HG03095 (cell line): ENCODE results near the gene CDX2.
"Not testable (repeated sequence)": the region's sequence is repeated elsewhere in the genome, so short reads cannot be mapped to it uniquely, and the experiment has no call there.

ENCODE experiments used
- ATAC-seq: cut with Tn5 transposase; IDR thresholded peaks from one replicate; pipeline ENCODE4 v1.9.1; 2021; ENCODE audit warnings: moderate library complexity; ENCODE audit not compliant: unreplicated experiment

Gene CDX2

DNA sequence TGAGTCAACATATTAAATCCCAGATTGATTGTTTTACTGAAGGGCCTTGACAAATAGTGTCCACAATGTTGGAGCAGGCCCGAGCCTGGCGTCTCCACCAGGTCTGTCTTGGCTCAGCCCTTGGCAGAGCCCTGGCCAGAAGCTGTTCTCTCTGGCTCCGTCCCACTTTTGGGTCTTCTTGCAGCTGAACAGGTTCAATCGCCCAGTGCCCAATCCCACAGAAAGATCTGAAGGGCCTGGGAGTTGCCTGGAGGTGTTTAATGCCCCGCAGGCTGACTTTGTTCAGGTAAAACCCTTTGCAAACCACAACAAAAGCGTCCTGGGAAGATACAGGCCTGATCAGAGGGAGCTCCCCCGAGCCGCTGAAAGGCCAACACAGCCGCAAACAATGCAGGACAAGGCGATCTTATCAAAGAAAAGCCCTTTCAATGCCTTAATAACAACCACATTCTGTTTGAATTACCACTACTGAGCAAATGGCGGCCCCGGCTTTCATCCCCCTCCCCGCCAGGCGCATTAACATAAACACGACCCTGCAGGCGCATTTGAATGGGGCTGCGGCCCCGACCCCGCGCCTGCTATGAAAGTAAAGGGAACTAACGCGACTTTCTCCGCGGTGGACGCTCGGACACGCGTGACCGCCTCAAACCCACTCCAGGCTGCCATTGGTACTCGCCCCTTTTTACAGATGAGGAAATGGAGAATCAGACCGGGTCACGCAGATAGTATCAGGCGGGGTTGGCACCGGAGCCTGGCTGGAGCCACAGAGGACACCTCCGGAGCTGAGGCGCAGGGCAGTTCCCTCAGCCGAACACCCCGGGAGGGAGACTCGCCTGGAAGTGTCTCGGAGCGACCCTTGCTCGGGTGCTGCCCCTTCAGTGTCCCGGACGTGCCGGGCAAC lies 3.1 kb downstream of the CDX2 start:
- ATAC-seq, result no peak

GRCh38 chr13:27965343-27965739 lies 3.8 kb downstream of the CDX2 start:
- no peak for ATAC-seq

GRCh38 chr13:27964741-27965323 lies 4.3 kb downstream of the CDX2 start:
- ATAC-seq, result no peak

GRCh38 chr13:27964206-27964605 lies 4.9 kb downstream of the CDX2 start:
- ATAC-seq, result not testable (repeated sequence)

GRCh38 chr13:27963491-27963890 lies 5.6 kb downstream of the CDX2 start:
- ATAC-seq, result no peak

DNA sequence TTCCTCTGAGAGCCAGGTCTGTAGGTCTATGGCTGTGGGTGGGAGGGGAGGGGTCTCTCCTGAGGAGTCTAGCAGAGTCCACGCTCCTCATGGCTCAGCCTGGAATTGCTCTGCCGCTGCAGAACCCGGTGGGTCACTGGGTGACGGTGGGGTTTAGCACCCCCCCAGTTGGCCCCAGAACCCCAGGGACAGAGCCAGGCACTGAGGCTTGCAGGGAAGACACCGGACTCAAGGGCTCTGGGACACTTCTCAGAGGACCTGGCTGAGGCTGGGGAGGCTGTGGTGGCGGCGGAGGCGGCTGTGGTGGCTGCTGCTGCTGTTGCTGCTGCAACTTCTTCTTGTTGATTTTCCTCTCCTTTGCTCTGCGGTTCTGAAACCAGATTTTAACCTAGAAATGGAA lies 6.1 kb downstream of the CDX2 start:
- ATAC-seq, result no peak

- no peak for ATAC-seq
These were observed 6.8 kb downstream of the CDX2 start for GRCh38 chr13:27962128-27962841.

DNA sequence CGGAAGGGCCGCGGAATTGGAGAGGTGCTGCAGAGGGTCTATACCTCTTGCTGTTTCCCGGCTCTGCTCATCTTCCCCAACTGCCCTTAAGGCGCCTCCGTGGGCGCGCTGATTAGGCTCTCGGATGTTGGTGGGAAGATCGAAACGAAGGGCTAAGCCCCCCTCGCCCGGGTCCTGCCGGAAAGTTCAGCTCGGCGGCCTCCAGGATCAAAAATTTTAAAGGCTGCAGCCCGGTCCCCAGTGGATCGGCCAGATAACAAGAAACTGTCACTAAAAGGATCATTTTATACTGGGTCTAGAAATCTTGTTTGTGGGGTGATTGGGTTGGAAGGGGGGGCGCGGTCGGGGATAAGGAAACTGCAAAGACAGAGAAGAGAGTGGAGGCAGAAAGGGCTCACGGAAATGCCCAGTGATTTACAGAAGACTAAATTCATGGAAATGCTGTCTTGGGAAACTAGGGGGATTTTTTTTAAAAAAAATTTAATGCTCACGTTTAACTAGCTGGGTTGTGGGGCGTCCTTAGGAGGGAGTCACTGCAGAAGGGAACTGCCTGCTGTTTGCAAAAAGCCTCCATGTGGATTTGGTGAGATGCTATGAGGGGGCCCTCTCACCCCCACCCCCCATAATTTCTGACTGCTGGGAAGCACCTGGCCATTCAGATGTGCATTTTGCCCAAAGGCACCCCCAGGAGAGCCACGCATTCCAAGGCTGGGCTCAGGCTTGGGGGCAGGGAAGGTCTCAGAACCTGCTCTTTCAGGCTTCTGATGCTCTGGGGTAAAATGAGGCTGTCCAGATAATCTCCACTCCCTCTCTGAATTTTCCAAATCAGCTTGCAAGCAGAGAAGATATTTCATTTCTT lies 7.7 kb downstream of the CDX2 start:
- ATAC-seq, result no peak

DNA sequence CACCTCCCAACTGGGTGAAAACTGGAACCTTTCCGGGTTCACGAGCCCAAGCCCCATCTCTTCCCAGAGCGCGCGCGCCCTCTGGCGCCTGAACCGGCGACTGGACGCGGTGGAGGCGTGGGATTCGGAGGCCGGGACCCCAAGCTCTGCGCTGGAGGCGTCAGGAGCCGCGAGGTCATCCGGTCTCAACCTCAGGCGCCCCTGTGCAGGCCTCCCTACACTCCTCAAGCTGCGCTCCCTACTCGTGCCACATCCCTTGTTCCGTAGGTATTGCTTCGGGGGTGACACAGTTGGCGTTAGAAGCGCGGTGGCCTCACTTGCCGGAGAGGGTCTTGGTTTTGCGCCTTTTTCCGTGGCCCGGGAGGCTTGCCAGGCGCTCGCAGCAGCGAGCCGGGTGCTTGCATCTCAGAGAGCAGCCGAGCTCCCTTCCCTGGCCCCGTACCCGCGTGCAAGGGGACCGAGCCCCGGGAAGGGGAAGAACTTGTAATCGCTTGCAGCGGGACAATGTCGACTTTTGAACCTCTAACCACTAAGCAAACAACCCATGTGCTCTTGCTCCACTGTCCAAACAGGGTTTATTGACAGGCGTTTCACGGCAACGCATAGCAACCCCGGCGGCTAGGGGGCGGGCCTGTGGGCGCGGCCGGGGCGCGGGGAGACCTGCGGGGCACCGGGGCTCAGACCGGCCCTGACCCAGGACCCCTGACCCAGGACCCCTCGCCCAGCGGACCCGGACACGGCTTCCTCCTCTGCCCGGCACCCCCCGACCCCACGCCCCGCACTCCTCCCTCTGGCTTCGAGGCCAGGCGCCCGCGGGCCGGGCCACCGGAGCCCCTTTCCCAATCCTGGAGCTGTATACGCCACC lies 8.5 kb downstream of the CDX2 start:
- no peak for ATAC-seq

GRCh38 chr13:27959976-27960361 lies 9.1 kb downstream of the CDX2 start:
- no peak for ATAC-seq

DNA sequence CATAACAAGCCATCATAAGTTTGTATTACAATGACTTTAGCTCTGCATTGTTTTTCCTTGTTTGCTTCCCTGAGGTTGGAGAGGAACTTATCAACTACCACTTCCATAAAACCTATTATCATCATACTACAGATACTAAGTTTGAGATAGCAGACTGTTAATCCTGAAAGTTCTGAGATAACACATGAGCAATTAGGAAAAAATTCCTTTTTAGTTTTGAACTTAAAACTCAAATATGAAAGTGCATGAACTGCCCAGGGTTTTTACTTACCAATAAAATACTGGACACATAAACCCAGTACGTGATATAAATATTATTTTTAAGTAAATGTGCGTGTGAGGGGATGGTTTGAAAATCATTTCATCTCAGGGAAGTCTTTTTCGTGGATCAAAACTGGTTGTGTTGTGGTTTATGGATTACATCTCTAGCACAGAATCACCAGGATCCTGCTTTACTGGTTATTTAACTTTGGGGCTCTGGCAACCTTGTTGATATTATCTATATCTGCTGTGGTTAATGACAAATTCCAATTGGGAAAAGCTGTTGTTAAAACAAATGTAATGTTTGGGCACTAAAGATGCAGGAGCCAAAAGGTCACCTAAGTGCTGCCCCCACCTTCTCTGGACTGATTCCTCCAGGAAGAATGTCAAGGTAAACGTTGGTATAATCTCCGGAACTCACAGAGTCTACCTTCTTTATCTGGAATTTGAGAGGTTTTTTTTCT lies 12.4 kb downstream of the CDX2 start:
- ATAC-seq, result no peak

GRCh38 chr13:27955014-27955591 lies 14.0 kb downstream of the CDX2 start:
- no peak for ATAC-seq

GRCh38 chr13:27954406-27954851 lies 14.7 kb downstream of the CDX2 start:
- ATAC-seq, result peak; percentile 15

GRCh38 chr13:27953676-27954405 lies 15.3 kb downstream of the CDX2 start:
- peak; percentile 83 for ATAC-seq

DNA sequence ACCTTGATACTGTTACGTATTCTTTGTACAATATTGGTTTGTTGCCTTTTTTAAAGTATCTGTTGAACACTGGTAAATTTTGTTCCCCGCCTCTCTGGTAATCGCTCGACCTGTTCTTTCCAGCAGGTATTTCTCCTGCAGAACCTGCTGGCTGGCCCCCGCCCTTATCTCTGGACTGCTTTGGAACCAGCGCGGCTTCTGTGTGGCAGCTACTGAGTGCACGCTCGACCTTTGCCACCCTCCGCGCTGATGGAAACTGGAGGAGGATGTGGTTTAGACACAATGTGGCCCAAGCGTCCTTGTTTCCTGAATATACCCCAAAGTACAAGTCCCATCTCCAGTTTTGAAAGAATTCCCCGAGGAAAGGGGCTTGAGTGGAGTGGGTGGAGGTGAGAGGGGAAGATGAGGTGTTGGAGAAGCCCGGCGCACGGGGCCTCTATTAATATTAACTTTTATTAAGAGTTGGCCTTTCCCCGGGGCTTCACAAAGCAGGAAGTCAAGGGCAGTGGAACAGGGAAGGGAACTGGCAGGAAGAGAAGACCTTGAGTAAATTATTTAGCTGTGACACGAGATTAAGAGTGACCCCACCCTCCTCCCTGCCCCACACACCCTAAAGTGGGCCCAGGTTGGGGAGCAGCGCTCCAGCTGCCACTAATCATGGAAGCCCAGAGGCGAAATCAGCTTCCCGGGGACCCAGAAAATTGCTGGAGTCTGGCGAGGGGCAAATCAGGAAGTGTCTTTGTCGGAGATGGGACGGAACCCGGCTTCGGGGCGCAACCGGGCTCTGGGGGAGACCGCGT lies 16.0 kb downstream of the CDX2 start:
- no peak for ATAC-seq

GRCh38 chr13:27942972-27943371 lies 26.1 kb downstream of the CDX2 start:
- no peak for ATAC-seq

DNA sequence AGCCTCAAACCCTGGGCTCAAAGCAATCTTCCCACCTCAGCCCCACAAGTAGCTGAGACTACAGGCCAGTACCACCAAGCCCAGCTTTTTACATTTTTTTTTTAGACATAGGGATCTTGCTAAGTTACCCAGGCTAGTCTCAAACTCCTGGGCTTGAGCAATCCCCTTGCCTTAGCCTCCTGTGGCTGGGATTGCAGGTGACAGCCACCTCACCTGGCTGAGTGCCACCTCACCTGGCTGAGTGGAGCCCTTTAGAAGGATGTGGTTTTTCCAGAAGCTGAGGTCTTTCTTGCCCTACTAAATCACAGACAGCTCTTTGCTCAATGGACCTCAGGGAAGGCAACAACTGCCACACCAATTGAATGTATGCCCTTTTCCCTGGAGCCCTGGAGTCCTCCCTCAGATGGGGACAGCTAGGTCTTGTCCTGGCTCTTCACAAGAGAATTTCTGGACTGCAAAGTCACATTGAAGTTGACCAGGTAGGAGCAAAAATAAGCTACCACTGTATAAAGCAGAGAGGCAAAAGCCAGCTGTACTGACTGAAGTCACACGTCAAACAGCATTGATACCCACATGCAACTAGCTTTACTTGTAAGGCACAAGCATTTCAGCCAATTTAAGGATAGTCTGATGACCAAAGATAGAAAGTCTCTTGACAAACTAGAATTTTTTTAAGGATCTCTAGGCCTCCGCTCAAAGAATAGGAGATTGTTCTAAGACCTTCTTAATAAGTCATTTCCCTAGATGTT lies 35.4 kb downstream of the CDX2 start:
- no peak for ATAC-seq
